Right kidney (tissue), 1 donor: ENCODE data around the gene EML6.

Source experiments
- DNase-seq: peaks from one replicate; pipeline ENCODE4 v3.0.0-alpha.2; 2016

Gene EML6

DNA sequence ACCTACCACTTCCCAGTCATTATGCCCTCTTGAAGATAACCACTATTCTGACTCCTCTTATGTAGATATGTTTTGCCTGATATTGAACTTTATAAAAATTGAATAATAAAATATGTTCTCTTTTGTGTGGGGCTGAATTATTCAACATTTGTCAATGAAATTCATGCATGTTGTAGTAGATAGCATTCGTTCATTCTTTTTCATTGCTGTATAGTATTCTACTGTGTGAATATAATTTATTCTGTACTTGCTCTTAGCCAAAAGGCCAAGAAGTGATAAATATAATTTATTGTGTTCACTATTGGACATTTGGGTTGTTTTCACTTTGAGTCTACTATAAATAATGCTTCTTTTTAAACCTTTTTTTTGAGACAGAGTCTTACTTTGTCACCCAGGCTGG is 29.0 kb downstream of the EML6 start:
- DNase-seq: no peak

DNA sequence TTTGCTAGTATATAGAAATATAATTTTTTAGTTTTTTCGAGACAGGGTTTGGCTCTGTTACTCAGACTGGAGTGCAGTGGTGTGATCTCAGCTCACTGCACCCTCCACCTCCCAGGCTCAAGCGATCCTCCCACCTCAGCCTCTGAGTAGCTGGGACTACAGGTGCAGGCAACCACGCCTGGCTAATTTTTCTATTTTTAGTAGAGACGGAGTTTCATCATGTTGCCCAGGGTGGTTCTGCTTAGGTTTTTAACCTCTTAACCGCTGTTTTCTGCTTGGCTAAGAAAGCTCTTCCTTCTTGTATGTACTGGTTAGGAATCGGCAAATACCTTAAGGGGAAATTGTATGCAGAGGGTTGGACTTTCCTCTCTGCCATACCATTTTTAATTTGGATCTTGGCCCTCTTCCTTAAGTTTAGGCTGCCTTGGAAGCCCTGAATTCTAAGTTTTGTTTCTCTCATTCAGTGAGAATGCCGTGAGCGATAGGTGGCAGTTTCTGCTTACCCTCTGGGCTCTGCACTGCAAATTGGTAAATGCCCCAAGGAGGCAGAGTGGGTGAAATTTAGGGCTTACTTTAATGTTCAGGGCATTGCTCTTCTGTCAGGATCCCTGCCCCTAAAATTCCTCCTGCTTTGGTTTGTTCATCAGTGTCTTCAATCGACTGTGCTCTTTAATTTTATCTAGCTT is 32.3 kb downstream of the EML6 start:
- no peak for DNase-seq

DNA sequence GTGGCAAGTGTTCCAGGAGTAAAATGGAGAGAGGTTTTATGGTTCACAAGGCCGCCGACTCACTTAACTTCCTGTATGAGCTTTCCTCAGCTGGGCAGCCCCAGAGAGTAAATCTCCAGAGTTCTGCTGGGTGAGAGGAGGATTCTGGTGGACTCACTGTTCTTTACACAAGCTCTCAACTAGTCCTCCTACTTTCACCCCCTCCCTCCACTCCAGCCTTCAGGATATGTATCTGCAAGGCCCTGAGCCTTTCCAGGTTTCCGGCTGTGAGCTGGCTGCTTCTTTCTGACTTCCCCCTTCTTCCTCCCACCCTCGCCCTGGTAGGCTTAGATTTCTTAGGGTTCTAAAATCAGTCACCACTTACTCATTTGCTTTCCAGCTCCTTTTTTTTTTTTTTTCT is 34.0 kb downstream of the EML6 start:
- DNase-seq: no peak

DNA sequence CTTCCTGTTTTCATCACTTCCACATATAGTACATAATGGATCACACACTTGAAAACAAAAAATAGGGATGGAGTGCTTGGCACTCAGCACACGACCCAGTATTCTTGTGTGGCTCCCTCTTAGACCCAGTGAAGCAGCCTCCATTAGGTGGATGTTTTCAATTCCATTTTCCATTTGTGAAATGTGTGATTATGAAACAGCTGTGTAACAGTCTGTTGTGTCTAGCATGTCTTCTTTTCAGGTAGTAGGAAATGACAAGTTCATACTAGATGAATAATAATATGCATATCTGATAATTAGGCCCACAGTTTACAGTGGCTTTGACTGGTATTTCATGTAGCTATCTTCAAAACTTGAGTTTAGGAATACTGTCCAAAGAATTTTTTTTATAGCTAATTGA is 35.5 kb downstream of the EML6 start:
- DNase-seq: no peak

DNA sequence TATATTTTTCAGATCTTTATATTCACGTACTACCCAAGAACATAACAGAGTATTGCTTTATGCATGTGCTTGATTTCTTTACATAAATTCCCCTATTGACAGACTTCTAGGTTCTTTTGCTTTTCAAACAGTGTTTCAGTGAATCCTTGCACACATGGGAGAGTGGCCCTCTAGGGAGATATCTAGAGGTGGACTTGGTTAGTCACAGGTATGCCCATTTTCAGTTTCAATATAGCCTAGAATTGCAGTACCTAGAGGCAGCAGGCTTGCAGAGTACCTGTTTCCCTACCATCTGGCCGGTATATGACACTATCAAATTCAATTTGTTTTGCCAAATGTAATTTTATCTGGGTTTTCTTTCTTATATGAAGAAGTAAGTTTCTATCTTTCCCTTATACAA is 36.8 kb downstream of the EML6 start:
- no peak for DNase-seq

DNA sequence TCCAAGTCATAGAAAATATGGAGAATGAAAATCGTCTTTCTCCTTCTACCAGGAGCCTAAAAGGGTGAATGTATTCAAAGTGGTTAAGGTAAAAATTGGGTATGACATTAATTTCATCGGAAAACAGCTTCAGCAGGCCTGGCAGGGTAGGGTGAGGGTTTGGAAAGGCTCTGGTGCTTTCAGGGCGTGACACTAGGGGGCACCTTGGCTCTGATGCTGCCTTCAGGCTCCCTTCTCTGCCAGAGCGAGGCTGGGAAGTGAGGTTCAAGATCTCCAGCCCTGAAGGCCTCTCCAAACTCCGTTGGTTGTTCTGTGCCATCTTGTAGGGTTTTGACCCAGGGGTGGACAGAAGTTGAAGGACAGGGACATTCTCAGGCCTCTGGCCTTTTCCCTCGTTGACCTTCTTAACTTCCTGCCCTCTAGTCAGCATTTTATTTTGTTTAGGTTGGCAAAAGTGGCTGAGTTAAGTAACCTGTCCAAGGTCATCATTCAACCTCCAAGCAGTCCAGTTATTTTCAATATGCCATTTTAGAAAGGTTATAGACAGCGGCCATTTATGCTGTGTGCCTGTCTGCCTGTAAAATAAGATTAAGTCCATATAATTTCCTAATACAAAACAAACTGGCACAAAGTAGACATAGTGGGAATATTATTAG is 40.3 kb downstream of the EML6 start:
- no peak for DNase-seq

DNA sequence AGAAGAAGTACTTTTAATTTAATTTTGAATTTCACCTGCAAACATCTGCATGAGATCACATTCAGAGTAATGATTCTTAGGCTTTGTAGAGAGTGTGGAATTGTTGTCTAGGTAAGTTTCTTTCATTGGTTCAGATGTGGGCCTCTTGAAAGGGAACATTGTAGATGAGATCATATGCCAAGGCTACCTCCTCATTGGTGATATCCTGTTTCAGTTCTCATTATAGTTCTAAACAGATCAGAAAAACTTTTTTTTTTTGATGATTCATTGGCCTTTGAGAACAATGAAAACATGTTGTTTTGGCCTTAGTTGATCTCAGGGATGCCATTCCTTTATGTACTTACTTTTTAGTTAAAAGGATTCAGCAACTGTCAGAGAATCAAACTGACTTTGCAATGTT is 44.5 kb downstream of the EML6 start:
- no peak for DNase-seq

DNA sequence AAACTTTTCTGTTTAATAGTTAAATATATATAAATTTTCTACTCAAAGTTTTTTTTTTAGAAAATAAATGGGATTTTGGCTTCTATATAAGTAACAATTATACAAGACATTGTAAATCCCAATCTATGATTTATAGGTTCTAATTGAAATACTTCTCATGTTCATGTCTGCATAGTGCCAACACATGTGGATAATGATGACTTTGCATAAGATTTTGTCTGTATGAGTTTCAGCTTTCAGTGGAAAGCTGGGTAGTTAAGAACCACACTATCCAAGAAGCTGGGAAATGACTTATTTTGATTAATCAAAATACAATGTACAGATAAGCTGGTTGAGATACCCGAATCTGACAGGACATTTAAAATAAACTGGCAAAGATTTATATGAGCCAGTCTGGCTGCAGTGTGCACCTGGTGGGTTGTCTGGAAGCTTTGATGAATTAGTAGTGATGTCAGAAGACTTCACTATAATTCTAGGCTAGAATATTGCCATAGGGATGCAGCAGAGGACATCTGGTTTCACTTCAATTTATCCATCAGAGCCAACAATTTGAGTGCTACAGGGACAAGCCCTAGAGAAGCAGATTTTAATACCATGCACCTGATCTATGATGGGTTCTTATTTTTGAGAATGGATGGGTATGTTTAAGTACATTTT is 45.4 kb downstream of the EML6 start:
- DNase-seq: no peak

DNA sequence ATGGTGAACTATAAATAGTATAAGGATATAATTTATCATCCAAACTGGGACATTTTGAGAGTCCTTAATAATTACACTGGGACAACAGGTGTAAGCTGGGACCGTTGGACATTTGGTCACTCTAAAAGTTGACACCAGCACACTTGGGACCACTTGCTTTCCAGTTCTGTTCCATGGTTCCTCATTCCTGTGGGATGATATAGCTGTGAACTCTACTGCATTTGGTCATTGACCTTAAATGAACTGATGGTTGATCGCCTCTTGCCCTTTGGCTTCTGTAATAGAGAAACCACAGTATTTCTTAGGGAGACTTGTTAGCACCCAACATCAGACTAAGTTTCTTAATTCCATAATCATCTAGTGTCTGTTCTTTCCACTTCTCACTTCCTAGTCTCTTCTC is 46.7 kb downstream of the EML6 start:
- no peak for DNase-seq

DNA sequence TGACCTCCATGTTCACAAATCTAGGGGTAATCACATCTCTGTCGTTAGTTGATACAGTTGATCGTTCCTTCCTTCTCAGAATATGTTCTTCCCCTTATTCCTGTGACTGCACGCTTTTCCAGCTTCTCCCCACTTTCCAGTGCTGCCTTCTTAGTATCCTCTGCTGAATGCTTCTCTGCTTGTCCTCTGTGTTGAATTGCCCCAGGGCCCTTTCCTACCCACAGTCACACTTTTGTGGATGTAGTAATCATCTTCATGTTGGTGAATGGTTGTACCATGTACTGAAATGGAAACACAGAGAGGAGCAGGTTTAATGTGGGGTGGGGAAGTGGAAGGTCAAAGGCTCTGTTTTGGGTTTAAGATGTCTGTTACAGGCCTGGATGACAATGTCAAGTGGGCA is 47.2 kb downstream of the EML6 start:
- DNase-seq: no peak

DNA sequence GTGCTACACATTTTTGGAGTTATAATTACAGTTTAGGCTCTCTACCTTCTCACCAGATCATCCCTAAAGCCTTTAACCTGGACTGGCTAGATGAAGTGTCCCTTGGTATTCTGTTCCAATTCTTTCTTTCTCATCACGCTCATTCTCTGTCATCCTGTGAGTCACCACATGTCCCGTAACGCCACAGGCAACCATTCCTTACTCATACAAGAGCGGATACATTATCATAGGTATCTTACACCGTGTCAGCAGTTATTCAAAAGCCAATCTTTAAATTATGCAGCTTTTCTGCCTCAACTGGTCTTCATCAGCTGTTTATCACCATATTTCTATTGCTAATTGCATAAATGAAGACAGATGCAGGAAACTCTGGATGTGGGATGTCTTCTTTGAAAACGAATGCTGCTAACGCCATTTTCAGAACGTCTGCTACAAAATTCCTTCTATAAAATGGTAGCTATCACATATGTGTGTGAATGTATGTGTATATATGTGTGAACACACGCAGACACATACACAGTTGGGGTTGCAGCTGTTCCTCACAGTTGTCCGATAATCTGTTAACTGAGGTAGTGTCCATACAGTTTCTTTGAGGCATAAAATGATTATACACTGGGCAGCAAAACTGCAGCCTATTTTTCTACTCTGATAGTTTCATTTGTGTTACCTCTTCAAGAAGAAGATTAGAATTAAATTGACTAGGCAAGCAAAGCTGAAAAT is 47.9 kb downstream of the EML6 start:
- no peak for DNase-seq

DNA sequence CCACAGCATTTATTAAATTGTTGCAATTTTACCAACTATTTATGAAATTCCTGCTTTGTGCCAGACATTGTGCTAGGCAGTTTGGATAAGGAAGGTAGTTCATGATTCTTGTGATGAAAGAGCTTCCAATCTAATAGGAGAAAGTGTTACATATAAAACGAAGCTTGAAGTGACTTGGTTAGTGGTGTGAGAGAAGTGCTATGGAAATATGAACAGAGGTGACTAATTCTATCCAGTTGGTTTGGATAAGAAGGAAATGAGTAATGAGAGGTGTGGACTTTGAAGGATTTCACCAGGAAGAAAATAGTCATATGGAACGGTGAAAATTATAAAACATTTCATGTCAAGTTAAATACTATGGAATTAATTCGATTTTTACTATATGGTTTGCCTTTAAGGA is 48.6 kb downstream of the EML6 start:
- no peak for DNase-seq

DNA sequence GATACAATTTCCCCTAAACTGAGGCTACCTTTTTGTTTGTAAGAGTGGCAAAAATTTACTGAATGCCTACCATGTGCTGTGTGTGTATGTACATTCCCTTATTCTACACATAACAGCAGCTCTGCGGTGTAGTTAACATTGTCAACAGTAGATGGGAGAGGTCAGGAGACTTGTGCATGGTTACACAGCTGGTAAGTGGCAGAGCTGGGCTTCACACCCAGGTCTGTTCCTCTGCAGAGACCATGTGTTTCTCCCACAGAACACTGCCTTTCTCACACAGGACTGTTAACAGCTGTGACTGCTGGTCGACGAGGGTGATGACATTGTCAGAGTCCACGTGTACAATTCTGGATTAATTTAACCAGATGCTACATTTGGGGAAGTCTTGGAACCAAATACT is 49.1 kb downstream of the EML6 start:
- DNase-seq: no peak

DNA sequence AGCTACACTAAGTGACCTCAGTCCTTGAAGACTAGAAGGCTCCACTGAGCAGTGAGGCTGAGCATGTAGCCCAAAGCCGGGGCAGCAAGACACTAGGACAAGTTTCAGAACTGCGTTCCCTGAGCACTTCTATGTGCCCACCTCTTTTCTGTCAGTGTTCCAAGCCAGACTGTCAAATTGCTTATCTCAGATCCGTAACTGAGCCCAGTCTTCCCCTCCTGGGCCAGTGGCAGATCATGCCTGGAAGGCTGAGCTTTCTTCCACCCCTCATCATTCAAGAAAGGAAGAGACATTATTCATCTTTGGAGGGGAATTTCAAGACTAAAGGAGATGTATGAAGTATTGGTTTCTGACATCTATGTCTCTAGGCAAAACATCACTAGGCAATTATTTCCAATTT is 49.8 kb downstream of the EML6 start:
- no peak for DNase-seq

DNA sequence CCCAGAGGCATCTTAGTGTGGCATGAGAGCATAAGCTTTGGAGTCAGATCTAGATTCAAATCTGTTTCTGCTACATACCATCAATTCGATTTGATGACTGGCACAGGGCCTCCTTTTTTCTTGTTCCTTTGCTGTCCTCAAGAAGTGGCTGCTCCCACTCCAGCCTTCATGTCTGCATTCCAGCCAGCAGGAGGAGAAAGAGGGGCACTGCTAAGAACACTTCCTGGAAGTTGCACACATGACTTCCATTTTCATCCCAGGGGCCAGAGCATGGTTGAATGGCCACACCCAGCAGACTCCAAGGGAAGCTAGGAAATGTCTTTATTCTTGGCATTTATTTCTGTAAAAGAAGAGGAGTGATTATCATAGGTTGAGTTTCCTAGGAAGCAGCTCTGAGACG is 50.4 kb downstream of the EML6 start:
- no peak for DNase-seq

DNA sequence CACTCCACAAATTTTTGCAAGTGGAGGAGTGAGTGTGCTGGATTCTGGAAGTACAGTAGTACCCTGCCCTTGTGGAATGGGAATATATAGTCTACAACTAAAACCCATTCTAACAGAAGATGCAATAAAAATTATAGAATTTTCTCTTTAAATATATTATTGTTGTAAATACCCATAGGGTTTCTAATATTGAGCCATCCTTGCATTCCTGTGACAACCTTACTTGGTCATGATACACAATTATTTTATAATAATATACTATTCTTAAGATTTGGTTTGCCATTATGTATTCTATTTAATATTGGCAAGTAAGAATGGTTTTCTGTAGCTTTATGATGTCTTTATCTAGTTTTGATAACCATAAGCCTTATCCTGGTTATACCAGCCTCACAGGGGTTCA is 52.2 kb downstream of the EML6 start:
- no peak for DNase-seq

DNA sequence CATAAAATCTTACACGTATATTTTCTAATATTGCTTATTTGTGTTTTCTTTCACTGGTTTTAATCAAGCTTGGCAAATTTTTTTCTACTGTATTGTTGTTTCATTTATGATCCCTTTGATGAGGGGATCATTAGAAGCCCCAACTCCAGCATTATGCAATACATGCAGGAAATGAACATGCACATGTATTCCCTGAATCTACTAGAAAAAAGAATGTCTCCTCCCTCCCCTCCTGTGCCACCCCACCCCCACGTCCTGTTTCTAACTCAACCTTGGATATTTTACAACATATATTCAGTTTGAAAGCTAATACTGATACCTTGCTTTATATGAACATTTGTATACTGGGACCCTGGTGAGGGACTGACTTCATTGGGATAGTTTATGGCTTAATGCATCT is 53.0 kb downstream of the EML6 start:
- no peak for DNase-seq

DNA sequence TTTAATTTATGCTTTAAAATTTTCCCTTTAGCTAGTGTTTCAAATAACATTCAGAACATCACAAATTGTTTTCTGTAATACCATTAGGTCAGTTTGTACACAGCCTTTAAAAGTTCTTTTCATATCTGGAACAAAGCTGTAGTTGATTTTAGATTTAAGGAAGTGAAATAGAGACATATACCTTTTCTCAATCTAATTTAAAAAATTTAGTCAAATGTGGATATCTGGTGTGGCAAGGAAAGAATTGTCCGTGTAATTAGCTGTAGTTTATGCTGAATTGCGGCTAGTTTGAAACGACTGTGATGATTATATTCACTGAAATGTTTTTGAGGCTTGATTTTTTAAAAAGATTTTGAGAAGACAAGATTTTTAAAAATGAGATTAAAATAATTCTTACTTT is 59.9 kb downstream of the EML6 start:
- DNase-seq: no peak

DNA sequence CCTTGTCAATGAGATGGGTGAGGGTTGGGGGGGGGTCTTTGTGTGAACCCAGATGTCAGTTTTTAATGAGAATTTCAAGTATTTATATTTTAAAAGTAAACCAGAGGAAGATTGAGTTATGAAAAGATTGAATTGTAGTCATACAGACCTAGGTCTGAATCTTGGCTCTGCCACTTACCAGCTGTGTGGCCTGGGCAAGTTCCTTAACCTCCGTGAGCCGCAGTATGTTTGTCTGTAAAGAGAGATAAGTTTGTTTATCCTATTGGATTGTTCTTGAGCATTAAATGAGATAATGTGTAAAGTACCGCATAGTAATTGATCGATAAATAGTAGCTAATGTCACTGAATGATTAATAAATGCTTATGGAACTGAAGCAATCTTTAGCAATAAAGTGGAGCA is 63.8 kb downstream of the EML6 start:
- no peak for DNase-seq

DNA sequence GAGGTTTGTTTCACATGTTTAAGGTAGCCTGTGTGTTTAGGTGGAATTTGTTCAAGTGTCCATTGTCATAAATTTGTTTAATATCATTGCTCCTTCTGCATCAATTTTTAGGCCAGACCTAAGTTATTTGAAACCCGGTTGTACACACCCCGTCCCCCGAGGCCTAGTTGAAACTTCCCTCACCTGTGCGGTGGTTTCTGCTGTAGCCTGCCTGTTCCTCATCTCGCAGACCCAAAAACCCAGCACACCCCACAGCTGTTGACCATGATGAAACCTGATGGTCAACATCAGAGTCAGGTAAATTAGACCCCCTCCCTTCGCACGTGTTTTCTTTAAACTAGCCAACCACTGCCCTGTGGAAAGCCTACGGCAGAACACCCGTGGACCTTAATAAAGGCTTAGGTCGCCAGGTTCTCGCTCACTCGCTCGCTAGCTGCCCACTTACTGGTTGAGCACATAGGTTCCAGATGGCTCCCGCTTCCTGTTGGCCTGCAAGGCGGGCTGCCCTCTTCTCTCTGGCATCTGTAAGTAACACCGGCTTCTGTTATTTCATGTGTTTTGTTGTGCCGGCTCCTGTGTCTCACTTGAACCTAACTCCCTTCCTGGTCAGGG is 64.4 kb downstream of the EML6 start:
- no peak for DNase-seq

DNA sequence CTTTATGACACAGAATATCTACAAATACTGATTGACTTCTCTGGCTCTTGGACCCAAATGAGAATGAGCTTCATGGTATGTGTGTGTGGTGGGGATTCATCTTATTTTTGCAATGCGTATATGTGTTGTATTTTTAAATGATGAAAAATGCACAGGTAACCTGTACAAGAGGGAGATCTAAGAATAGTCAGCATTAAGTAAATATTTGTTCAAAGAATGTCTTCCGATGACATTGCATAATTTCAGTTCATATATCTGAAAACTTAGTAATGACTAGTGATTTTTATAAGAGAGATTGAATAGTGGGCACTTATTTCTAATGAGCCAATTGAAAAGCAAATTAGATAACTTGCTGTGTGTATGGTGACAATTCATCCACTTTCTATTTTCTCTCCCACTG is 66.4 kb downstream of the EML6 start:
- DNase-seq: no peak

DNA sequence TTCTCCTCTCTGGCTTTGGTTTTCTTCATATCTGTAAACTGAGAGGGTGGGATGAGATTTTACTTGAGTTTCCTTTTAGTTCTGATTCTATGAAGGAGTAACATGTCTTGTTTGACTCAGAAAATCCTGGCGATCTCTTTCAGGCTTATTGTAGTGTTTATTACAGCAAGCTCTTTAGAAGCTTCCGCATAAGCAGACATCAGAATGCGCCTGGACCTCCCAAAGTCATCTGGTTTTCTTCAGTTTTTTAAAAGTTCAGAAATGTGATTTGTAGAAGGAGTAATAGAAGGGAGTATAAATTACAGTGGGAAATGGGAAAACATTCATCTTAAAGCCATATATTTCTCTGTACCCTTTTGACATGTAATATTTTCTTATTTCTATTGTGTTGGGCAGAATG is 68.4 kb downstream of the EML6 start:
- no peak for DNase-seq

DNA sequence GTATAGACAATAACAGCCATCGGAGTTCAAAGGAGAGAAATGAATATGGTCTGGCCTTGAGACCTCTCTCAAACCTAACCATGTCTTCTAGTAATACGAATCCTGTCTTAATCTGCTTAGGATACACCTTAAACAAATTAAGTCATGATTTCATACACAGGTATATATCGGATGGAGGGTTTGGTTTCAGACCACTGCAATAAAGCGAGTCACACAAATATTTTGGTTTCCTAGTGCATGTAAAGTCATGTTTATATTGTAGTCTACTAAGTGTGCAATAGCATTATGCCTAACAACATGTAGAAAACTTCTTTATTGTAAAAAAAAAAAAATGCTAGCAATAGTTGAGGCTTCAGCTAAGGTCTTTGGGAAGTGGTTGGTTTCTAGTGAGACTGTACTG is 73.8 kb downstream of the EML6 start:
- no peak for DNase-seq
